Hepatocyte (in vitro differentiated cells): ENCODE results near the gene LGALS8. TPM values are rescaled to one million over a fixed set of nuclear protein-coding genes. Genes with fewer than 3 reads are reported as not detected.

Source experiments
- DNase-seq: peaks from one replicate; pipeline ENCODE4 v3.0.0-alpha.2; 2016; ENCODE audit warnings: low spot score
- H2AFZ ChIP-seq: fragments of 200-600 bp; sonication (generic); 2 replicates; pipeline ENCODE4 v1.6.0; 2016; ENCODE audit warnings: antibody characterized with exemption, mild to moderate bottlenecking
- H3K27ac ChIP-seq: fragments of 200-600 bp; sonication (generic); 2 replicates; pipeline ENCODE4 v1.5.1; 2016; ENCODE audit warnings: mild to moderate bottlenecking
- H3K27me3 ChIP-seq: fragments of 200-600 bp; sonication (generic); 2 replicates; pipeline ENCODE4 v1.6.1; 2016
- H3K36me3 ChIP-seq: fragments of 200-600 bp; sonication (generic); replicated peaks from 2 replicates; pipeline ENCODE4 v1.5.1; 2016; ENCODE audit warnings: low read depth; ENCODE audit not compliant: insufficient read depth
- H3K4me1 ChIP-seq: fragments of 200-600 bp; sonication (generic); 2 replicates; pipeline ENCODE4 v1.5.1; 2016; ENCODE audit warnings: mild to moderate bottlenecking, moderate library complexity; ENCODE audit not compliant: insufficient read depth
- H3K4me2 ChIP-seq: fragments of 200-600 bp; sonication (generic); 2 replicates; pipeline ENCODE4 v1.6.0; 2016
- H3K4me3 ChIP-seq: fragments of 200-600 bp; sonication (generic); 2 replicates; pipeline ENCODE4 v1.5.1; 2016; ENCODE audit warnings: mild to moderate bottlenecking
- H3K79me2 ChIP-seq: fragments of 200-600 bp; sonication (generic); 2 replicates; pipeline ENCODE4 v1.6.0; 2017; ENCODE audit warnings: mild to moderate bottlenecking
- H3K9me2 ChIP-seq: fragments of 200-600 bp; sonication (generic); replicated peaks from 2 replicates; pipeline ENCODE4 v1.6.0; 2017; ENCODE audit warnings: mild to moderate bottlenecking; ENCODE audit not compliant: insufficient read depth
- H3K9me3 ChIP-seq: fragments of 200-600 bp; sonication (generic); 2 replicates; pipeline ENCODE4 v1.5.1; 2016; ENCODE audit warnings: low read depth, mild to moderate bottlenecking
- H4K20me1 ChIP-seq: fragments of 200-600 bp; sonication (generic); 2 replicates; pipeline ENCODE4 v1.6.0; 2016; ENCODE audit warnings: mild to moderate bottlenecking; ENCODE audit not compliant: insufficient read depth, poor library complexity, severe bottlenecking
- CTCF ChIP-seq: fragments of 200-600 bp; sonication (generic); IDR thresholded peaks from 2 replicates; pipeline ENCODE4 v1.5.1; 2016; ENCODE audit warnings: antibody characterized with exemption, mild to moderate bottlenecking; ENCODE audit not compliant: poor library complexity
- EZH2 ChIP-seq: fragments of 200-600 bp; sonication (generic); IDR thresholded peaks from 2 replicates; pipeline ENCODE4 v1.6.1; 2016; ENCODE audit warnings: antibody characterized with exemption, mild to moderate bottlenecking, borderline replicate concordance
- EZH2phosphoT487 ChIP-seq: fragments of 200-600 bp; sonication (generic); IDR thresholded peaks from one replicate; pipeline ENCODE4 v1.6.1; 2018; ENCODE audit warnings: antibody characterized with exemption, mild to moderate bottlenecking, low read depth, moderate library complexity; ENCODE audit not compliant: unreplicated experiment, severe bottlenecking
- WGBS: methylation state at CpG from one replicate; pipeline ENCODE4 v1.1.6; 2016; ENCODE audit warnings: low lambda C conversion rate; ENCODE audit errors: missing lambda C conversion rate; 5-methylcytosine and 5-hydroxymethylcytosine counted together
- polyA plus RNA-seq: library from polyadenylated mRNA; unstranded; fragments of >200 nt; fragmentation: Nextera tagmentation; extraction: Ambion mirVana; gene quantifications from 2 replicates; pipeline ENCODE4 v1.2.1, GENCODE V29; 2016
- total RNA-seq: library from RNA; depleted of rRNA; stranded (reverse); fragments of >200 nt; gene quantifications from 2 replicates; pipeline ENCODE4 v1.2.3, GENCODE V29; 2014

The LGALS8 gene
- total and polyA plus RNA-seq, 2 experiments from 2014 or later = 33.5 to 46.6 TPM

- 82% methylated on average over 16 of the region's 16 CpGs for WGBS
- Histone ChIP-seq H3K9me3 (no peaks in the 10 kb centered on the region), H3K9me2 (no peaks in the 10 kb centered on the region), H3K4me3 (no peak overlapping the region), H3K27ac (no peak overlapping the region), H3K79me2 (no peaks in the 10 kb centered on the region), H3K36me3 (peaks cover 4% of the 10 kb centered on the region), H3K4me2 (no peak overlapping the region), H2AFZ (no peak overlapping the region), H4K20me1 (no peaks in the 10 kb centered on the region), H3K4me1 (no peaks in the 10 kb centered on the region), H3K27me3 (no peaks in the 10 kb centered on the region)
- TF ChIP-seq CTCF (no peak), EZH2 (no peak), EZH2phosphoT487 (no peak)
- no peak for DNase-seq
Observed at GRCh38 chr1:236543065-236543669, 19.4 kb downstream of the LGALS8 start.

DNA sequence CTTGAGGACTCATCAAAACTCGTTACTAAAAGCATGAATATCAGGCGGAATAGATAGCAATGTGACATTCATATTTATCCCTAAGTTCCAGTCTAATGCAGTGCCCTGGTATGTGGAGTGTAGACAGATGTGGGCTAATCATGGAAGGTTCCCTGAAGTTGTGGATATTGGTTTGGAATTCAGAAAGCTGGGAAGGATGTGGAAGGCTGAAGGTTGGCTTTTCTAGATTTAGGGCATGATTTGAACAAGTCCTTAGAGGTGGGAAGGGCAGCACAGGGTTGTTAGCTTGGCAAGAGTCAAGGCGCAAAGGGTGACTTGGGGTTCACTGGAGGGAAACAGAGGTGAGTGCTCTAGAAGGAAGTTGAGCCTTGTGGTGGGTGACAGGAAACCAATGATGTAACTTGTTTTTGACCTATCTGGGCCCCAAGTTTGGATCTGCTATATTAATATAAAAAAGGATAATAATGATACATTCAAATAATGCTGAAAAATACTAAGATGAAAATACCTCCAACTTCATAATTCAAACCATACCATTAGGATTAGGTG, 21.9 kb downstream of the LGALS8 start:
- H3K4me3 ChIP-seq = no peak overlapping the region
- no peaks in the 10 kb centered on the region for H3K9me3 ChIP-seq
- no peak overlapping the region for H3K27ac ChIP-seq
- H3K79me2 ChIP-seq = no peaks in the 10 kb centered on the region
- WGBS = 64% methylated on average over 3 of the region's 3 CpGs
- H3K36me3 ChIP-seq = peaks cover 4% of the 10 kb centered on the region
- no peak overlapping the region for H2AFZ ChIP-seq
- no peaks in the 10 kb centered on the region for H3K4me1 ChIP-seq
- H3K9me2 ChIP-seq = no peaks in the 10 kb centered on the region
- no peaks in the 10 kb centered on the region for H4K20me1 ChIP-seq
- DNase-seq = no peak
- no peaks in the 10 kb centered on the region for H3K27me3 ChIP-seq
- TF ChIP-seq EZH2phosphoT487 = no peak
- TF ChIP-seq CTCF = no peak
- TF ChIP-seq EZH2 = no peak
- no peak overlapping the region for H3K4me2 ChIP-seq

DNA sequence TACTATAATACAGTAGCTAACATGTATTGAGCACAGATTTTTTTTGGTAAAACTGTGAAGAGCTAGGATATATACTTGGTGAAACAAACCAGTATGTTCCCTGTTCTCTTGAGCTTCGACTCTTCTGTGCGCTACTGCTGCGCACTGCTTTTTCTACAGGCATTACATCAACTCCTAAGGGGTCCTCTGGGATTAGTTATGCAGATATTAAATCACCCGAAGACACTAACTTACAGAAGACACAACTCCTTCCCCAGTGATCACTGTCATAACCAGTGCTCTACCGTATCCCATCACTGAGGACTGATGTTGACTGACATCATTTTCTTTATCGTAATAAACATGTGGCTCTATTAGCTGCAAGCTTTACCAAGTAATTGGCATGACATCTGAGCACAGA, 24.7 kb downstream of the LGALS8 start:
- no peaks in the 10 kb centered on the region for H3K79me2 ChIP-seq
- no peaks in the 10 kb centered on the region for H3K4me1 ChIP-seq
- no peak for DNase-seq
- no peaks in the 10 kb centered on the region for H4K20me1 ChIP-seq
- no peaks in the 10 kb centered on the region for H3K9me3 ChIP-seq
- H3K9me2 ChIP-seq = no peaks in the 10 kb centered on the region
- no peak overlapping the region for H2AFZ ChIP-seq
- WGBS = 75% methylated on average over 6 of the region's 6 CpGs
- H3K4me3 ChIP-seq = no peak overlapping the region
- no peaks in the 10 kb centered on the region for H3K27me3 ChIP-seq
- H3K36me3 ChIP-seq = no peaks in the 10 kb centered on the region
- H3K27ac ChIP-seq = no peak overlapping the region
- no peak for TF ChIP-seq CTCF
- TF ChIP-seq EZH2 = no peak
- no peak for TF ChIP-seq EZH2phosphoT487
- H3K4me2 ChIP-seq = no peak overlapping the region
